CD14-positive monocyte (primary cell): ENCODE data around the gene PIK3AP1. TPM values are rescaled to one million over a fixed set of nuclear protein-coding genes. Genes with fewer than 3 reads are reported as not detected.

Source experiments
- DNase-seq, 3 donors: peaks; one replicate each; pipeline ENCODE4 v3.0.0-alpha.2; 2011 to 2022
- H2AFZ ChIP-seq: 2 replicates; pipeline ENCODE4 v1.6.0; 2012; ENCODE audit warnings: mild to moderate bottlenecking, low read depth, low read length, inconsistent platforms; ENCODE audit not compliant: insufficient read depth, poor library complexity, severe bottlenecking
- H3K27ac ChIP-seq, 2 donors: 1 replicate in 1 of 2; 2 replicates in 1 of 2; pipeline ENCODE4 v1.5.1; 2012 to 2013; ENCODE audit warnings: low read length in 2 of 2, control low read depth in 1 of 2, inconsistent platforms in 1 of 2, low read depth in 1 of 2, mild to moderate bottlenecking in 1 of 2
- H3K27me3 ChIP-seq, 2 donors: one replicate each; pipeline versions ENCODE4 v1.6.0 to v1.6.1; 2011 to 2013; ENCODE audit warnings: low read length in 2 of 2; ENCODE audit not compliant: control insufficient read depth in 2 of 2, insufficient read depth in 2 of 2
- H3K36me3 ChIP-seq, 2 donors: replicated peaks in 1 of 2; 1 replicate in 1 of 2; 2 replicates in 1 of 2; pipeline versions ENCODE4 v1.5.1 to v1.6.1; 2012 to 2013; ENCODE audit warnings: low read length in 2 of 2, control low read depth in 1 of 2, inconsistent platforms in 1 of 2, mild to moderate bottlenecking in 1 of 2; ENCODE audit not compliant: insufficient read depth in 2 of 2, control insufficient read depth in 1 of 2
- H3K4me1 ChIP-seq, 2 donors: 1 replicate in 1 of 2; 2 replicates in 1 of 2; pipeline versions ENCODE4 v1.5.1 to v1.6.1; 2012 to 2013; ENCODE audit warnings: low read length in 2 of 2, control low read depth in 1 of 2, inconsistent platforms in 1 of 2, mild to moderate bottlenecking in 1 of 2, moderate library complexity in 1 of 2; ENCODE audit not compliant: insufficient read depth in 2 of 2, control insufficient read depth in 1 of 2
- H3K4me2 ChIP-seq: replicated peaks from 2 replicates; pipeline ENCODE3; 2012; ENCODE audit warnings: low read length, moderate library complexity, mild to moderate bottlenecking; ENCODE audit not compliant: poor library complexity, severe bottlenecking; ENCODE audit errors: extremely low read depth
- H3K4me3 ChIP-seq, 3 experiments: fragments of 200-600 bp in 1 of 3; sonication (generic) in 1 of 3; replicated peaks in 1 of 3; 1 replicate in 2 of 3; 2 replicates in 1 of 3; pipeline ENCODE4 v1.5.1; 2011 to 2013; ENCODE audit warnings: low read length in 3 of 3, mild to moderate bottlenecking in 3 of 3, control low read depth in 2 of 3, low read depth in 2 of 3, inconsistent platforms in 1 of 3, moderate library complexity in 1 of 3
- H3K79me2 ChIP-seq: 2 replicates; pipeline ENCODE4 v1.6.0; 2012; ENCODE audit warnings: mild to moderate bottlenecking, control low read depth, inconsistent platforms, low read length, moderate library complexity; ENCODE audit not compliant: insufficient read depth
- H3K9ac ChIP-seq: 2 replicates; pipeline ENCODE4 v1.6.0; 2017; ENCODE audit warnings: low read length, mild to moderate bottlenecking; ENCODE audit not compliant: insufficient read depth, poor library complexity, severe bottlenecking
- H3K9me3 ChIP-seq, 2 donors: replicated peaks in 1 of 2; 1 replicate in 1 of 2; 2 replicates in 1 of 2; pipeline versions ENCODE4 v1.5.1 to v1.6.1; 2012 to 2013; ENCODE audit warnings: low read length in 2 of 2, control low read depth in 1 of 2; ENCODE audit not compliant: control insufficient read depth in 1 of 2, insufficient read depth in 1 of 2
- H4K20me1 ChIP-seq: 2 replicates; pipeline ENCODE4 v1.6.0; 2012; ENCODE audit warnings: mild to moderate bottlenecking, low read length, control low read depth, moderate library complexity; ENCODE audit not compliant: insufficient read depth
- H3K27ac Mint-ChIP-seq, 7 donors: one replicate each; pipeline ENCODE4 v1.8.0; 2020; ENCODE audit warnings: mild to moderate bottlenecking in 7 of 7, mixed read lengths in 7 of 7, moderate library complexity in 6 of 7, inconsistent platforms in 2 of 7
- H3K27me3 Mint-ChIP-seq, 3 donors: one replicate each; pipeline ENCODE4 v1.8.0; 2021 to 2022; ENCODE audit warnings: low read depth in 3 of 3, mild to moderate bottlenecking in 3 of 3, mixed read lengths in 3 of 3, moderate library complexity in 3 of 3, inconsistent platforms in 1 of 3
- H3K36me3 Mint-ChIP-seq, 2 donors: one replicate each; pipeline ENCODE4 v1.8.0; 2020; ENCODE audit warnings: mixed read lengths in 2 of 2, inconsistent platforms in 1 of 2, mild to moderate bottlenecking in 1 of 2
- H3K4me1 Mint-ChIP-seq: one replicate; pipeline ENCODE4 v1.8.0; 2020; ENCODE audit warnings: mild to moderate bottlenecking, mixed read lengths
- H3K4me3 Mint-ChIP-seq, 2 donors: one replicate each; pipeline ENCODE4 v1.8.0; 2020; ENCODE audit warnings: mild to moderate bottlenecking in 2 of 2, mixed read lengths in 2 of 2, moderate library complexity in 1 of 2
- H3K9me3 Mint-ChIP-seq, 7 donors: one replicate each; pipeline ENCODE4 v1.8.0; 2020 to 2022; ENCODE audit warnings: mixed read lengths in 7 of 7, mild to moderate bottlenecking in 6 of 7, moderate library complexity in 6 of 7, inconsistent platforms in 2 of 7
- WGBS: methylation state at CpG from one replicate; pipeline ENCODE4 v1.1.5; 2013; ENCODE audit warnings: missing lambda C conversion rate; ENCODE audit not compliant: insufficient coverage; 5-methylcytosine and 5-hydroxymethylcytosine counted together
- intact Hi-C, 2 donors: fragments of 100-400 bp; cut with micrococcal nuclease; formaldehyde crosslinking; loops; one replicate each; pipeline versions ENCODE4 v1.15.0 to v1.15.1; 2023
- polyA plus RNA-seq, 3 donors: library from polyadenylated mRNA; depleted of rRNA in 1 of 3; unstranded in 2 of 3; stranded (reverse) in 1 of 3; fragments of 300-500 nt in 2 of 3; fragments of >200 nt in 1 of 3; fragmentation: Illumina TruSeq in 2 of 3; gene quantifications; 1 replicate in 2 of 3; 2 replicates in 1 of 3; pipeline ENCODE4 v1.2.3, GENCODE V29; 2012 to 2021
- TF ChIP-seq, protein P1 (sequence below): fragments of 200-600 bp; IDR thresholded peaks from one replicate; pipeline ENCODE4 v1.8.0; 2022; ENCODE audit warnings: antibody characterized with exemption, mild to moderate bottlenecking

PIK3AP1 gene
- polyA plus RNA-seq, 3 donors, result 95.5 to 157 (median 112) TPM

DNA sequence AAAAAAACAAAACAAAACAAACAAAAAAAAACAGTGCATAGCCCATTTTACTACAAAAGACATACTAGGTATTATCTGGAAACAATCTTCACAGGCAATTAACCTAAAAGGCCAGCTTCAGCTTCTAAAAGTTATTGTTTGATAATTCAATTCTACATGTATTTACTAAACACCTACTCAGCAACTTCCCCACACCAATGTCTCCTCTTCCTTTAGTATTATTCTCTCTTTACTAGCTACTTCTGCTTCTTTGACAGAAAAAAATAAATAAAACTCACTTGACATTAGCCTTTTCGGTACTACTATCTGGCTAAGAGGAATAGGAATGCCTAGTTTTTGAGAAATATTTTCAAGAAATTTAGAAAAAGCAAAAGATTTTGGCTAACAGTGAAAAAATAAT is 136.3 kb downstream of the PIK3AP1 start:
- Histone ChIP-seq H2AFZ (no peak overlapping the region), H3K9me3 (no peaks in the 10 kb centered on the region), H3K36me3 (no peaks in the 10 kb centered on the region), H3K4me1 (peaks cover 32 to 44% of the 10 kb centered on the region in 2 donors), H3K27me3 (no peaks in the 10 kb centered on the region), H3K27ac (peak overlapping the region; percentile 32 to 60), H4K20me1 (peaks cover 72% of the 10 kb centered on the region), H3K9ac (no peak overlapping the region), H3K79me2 (peaks cover 76% of the 10 kb centered on the region), H3K4me3 (no peak overlapping the region), H3K4me2 (peak overlapping the region; percentile 27)
- DNase-seq, result peak in 1 of 3 donors; percentile 28
- intact Hi-C loops, result loop anchor here in 1 of 2 donors (10.0 kb wide), 2 partner anchors 131 to 209 kb away; no protein-coding TSS in a partner anchor
- H3K27me3 Mint-ChIP-seq, result peaks cover 0 to 2% (median 0%) of the 10 kb centered on the region in 3 donors
- peak overlapping the region in 1 of 2 donors; percentile 39 for H3K4me3 Mint-ChIP-seq
- peak overlapping the region in 4 of 7 donors; percentile 78 to 84 (median 80) for H3K27ac Mint-ChIP-seq
- peaks cover 2 to 6% of the 10 kb centered on the region in 2 donors for H3K36me3 Mint-ChIP-seq
- WGBS, result no CpG with 5 or more reads among the region's 1 CpG
- H3K4me1 Mint-ChIP-seq, result peaks cover 49% of the 10 kb centered on the region
- TF ChIP-seq, protein P1, sequence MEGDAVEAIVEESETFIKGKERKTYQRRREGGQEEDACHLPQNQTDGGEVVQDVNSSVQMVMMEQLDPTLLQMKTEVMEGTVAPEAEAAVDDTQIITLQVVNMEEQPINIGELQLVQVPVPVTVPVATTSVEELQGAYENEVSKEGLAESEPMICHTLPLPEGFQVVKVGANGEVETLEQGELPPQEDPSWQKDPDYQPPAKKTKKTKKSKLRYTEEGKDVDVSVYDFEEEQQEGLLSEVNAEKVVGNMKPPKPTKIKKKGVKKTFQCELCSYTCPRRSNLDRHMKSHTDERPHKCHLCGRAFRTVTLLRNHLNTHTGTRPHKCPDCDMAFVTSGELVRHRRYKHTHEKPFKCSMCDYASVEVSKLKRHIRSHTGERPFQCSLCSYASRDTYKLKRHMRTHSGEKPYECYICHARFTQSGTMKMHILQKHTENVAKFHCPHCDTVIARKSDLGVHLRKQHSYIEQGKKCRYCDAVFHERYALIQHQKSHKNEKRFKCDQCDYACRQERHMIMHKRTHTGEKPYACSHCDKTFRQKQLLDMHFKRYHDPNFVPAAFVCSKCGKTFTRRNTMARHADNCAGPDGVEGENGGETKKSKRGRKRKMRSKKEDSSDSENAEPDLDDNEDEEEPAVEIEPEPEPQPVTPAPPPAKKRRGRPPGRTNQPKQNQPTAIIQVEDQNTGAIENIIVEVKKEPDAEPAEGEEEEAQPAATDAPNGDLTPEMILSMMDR, result no peak
- H3K9me3 Mint-ChIP-seq, result peaks cover 0 to 3% (median 0%) of the 10 kb centered on the region in 7 donors

DNA sequence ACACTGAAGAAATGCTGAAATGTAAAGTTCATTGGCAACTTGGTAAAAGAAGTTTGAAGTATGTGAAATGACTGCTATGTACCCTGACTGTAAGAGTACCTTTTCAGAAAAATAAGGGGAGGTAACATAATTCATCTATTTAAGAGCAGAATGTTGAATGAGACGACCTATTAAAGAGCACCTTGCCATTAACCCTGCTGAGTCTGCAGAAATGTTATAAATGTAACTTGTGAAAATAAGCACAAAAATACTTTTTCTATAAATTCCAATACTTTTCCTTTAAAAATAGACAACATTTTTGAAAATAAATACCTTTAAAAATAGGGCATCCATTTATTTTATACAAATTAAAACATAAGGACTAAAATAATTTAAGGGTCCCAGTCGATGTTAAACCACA is 141.2 kb downstream of the PIK3AP1 start:
- peaks cover 8 to 18% of the 10 kb centered on the region in 2 donors for H3K4me1 ChIP-seq

More for the DNA sequence above, 141.2 kb downstream of the PIK3AP1 start:
- Mint-ChIP-seq H3K4me3 (no peak overlapping the region), H3K27me3 (peaks cover 0 to 2% (median 0%) of the 10 kb centered on the region in 3 donors), H3K4me1 (peaks cover 52% of the 10 kb centered on the region), H3K9me3 (peaks cover 0 to 3% (median 0%) of the 10 kb centered on the region in 7 donors), H3K27ac (no peak overlapping the region), H3K36me3 (peaks cover 17 to 28% of the 10 kb centered on the region in 2 donors)
- TF ChIP-seq, protein P1, result no peak
- H3K27ac ChIP-seq, result no peak overlapping the region
- H3K4me3 ChIP-seq, result no peak overlapping the region
- no CpG with 5 or more reads among the region's 2 CpGs for WGBS
- H3K4me2 ChIP-seq, result no peak overlapping the region
- intact Hi-C loops, result no loop called here
- peaks cover 98% of the 10 kb centered on the region for H4K20me1 ChIP-seq
- no peak overlapping the region for H3K9ac ChIP-seq
- DNase-seq, result no peak
- no peak overlapping the region for H2AFZ ChIP-seq
- H3K36me3 ChIP-seq, result peaks cover 8 to 23% of the 10 kb centered on the region in 2 donors
- no peaks in the 10 kb centered on the region for H3K9me3 ChIP-seq
- no peaks in the 10 kb centered on the region for H3K27me3 ChIP-seq
- H3K79me2 ChIP-seq, result peaks cover 99% of the 10 kb centered on the region
